Stimulated activated CD8-positive, alpha-beta memory T cell treated with anti-CD3 and anti-CD28 coated beads, Interleukin-7, amount 100 ng/mL, for 4 hours (primary cell): ENCODE results near the gene MRPL50.

ENCODE experiments used
- DNase-seq, 2 donors: peaks; one replicate each; pipeline ENCODE4 v3.0.0-alpha.2; 2020; ENCODE audit warnings: low read depth in 2 of 2

Gene MRPL50

GRCh38 chr9:101375546-101375945, 22.9 kb downstream of the MRPL50 start:
- DNase-seq: no peak

- no peak for DNase-seq
Observed at GRCh38 chr9:101372327-101373118, 25.9 kb downstream of the MRPL50 start.

GRCh38 chr9:101371813-101372212, 26.6 kb downstream of the MRPL50 start:
- DNase-seq: no peak

GRCh38 chr9:101369884-101370531, 28.4 kb downstream of the MRPL50 start:
- no peak for DNase-seq

- no peak for DNase-seq
Observed at GRCh38 chr9:101369286-101369685, 29.1 kb downstream of the MRPL50 start.

GRCh38 chr9:101367323-101367722, 31.1 kb downstream of the MRPL50 start:
- DNase-seq: no peak

GRCh38 chr9:101366038-101366756, 32.2 kb downstream of the MRPL50 start:
- DNase-seq: no peak

GRCh38 chr9:101365181-101365580, 33.2 kb downstream of the MRPL50 start:
- no peak for DNase-seq

- no peak for DNase-seq
Observed at GRCh38 chr9:101362450-101362849, 36.0 kb downstream of the MRPL50 start.

- no peak for DNase-seq
Observed at GRCh38 chr9:101360647-101361046, 37.8 kb downstream of the MRPL50 start.

- DNase-seq: no peak
Observed at GRCh38 chr9:101359679-101360078, 38.7 kb downstream of the MRPL50 start.

- DNase-seq: no peak
Observed at GRCh38 chr9:101356619-101357018, 41.8 kb downstream of the MRPL50 start.

- no peak for DNase-seq
Observed at GRCh38 chr9:101354765-101355708, 43.4 kb downstream of the MRPL50 start.

- no peak for DNase-seq
Observed at GRCh38 chr9:101354143-101354764, 44.2 kb downstream of the MRPL50 start.

- DNase-seq: no peak
Observed at GRCh38 chr9:101353683-101354082, 44.7 kb downstream of the MRPL50 start.

GRCh38 chr9:101352892-101353463, 45.4 kb downstream of the MRPL50 start:
- DNase-seq: no peak

GRCh38 chr9:101350285-101350684, 48.1 kb downstream of the MRPL50 start:
- DNase-seq: no peak

- DNase-seq: no peak
Observed at GRCh38 chr9:101342595-101342994, 55.8 kb downstream of the MRPL50 start.

GRCh38 chr9:101341958-101342357, 56.5 kb downstream of the MRPL50 start:
- no peak for DNase-seq
